Activated T-cell treated with anti-CD3 and anti-CD28 coated beads, Interleukin-2, amount 50 U/mL, for 72 hours (primary cell): ENCODE data around the gene FYB2. TPM values are rescaled to one million over a fixed set of nuclear protein-coding genes. Genes with fewer than 3 reads are reported as not detected.

Experiments
- ATAC-seq, 2 donors: fragments of 150-1000 bp; cut with Tn5 transposase; replicated peaks in 1 of 2; 2 replicates each; pipeline ENCODE4 v1.10.0; 2021; ENCODE audit warnings: moderate library complexity in 2 of 2, mild to moderate bottlenecking in 1 of 2
- DNase-seq, 2 donors: peaks; one replicate each; pipeline ENCODE4 v3.0.0; 2021 to 2022; ENCODE audit warnings: mixed read lengths in 1 of 2
- H3K27ac Mint-ChIP-seq: one replicate; pipeline ENCODE4 v1.8.0; 2022; ENCODE audit warnings: mild to moderate bottlenecking, moderate library complexity, mixed read lengths
- H3K27me3 Mint-ChIP-seq: one replicate; pipeline ENCODE4 v1.8.0; 2022; ENCODE audit warnings: low read depth, mixed read lengths
- H3K36me3 Mint-ChIP-seq, 2 donors: one replicate each; pipeline ENCODE4 v1.8.0; 2022; ENCODE audit warnings: mixed read lengths in 2 of 2, mild to moderate bottlenecking in 1 of 2; ENCODE audit not compliant: insufficient read depth in 2 of 2
- H3K4me1 Mint-ChIP-seq: one replicate; pipeline ENCODE4 v1.8.0; 2022; ENCODE audit warnings: low read depth, mixed read lengths
- H3K4me3 Mint-ChIP-seq, 2 donors: one replicate each; pipeline ENCODE4 v1.8.0; 2022; ENCODE audit warnings: mild to moderate bottlenecking in 2 of 2, mixed read lengths in 2 of 2, moderate library complexity in 2 of 2
- H3K9me3 Mint-ChIP-seq, 2 donors: one replicate each; pipeline ENCODE4 v1.8.0; 2022; ENCODE audit warnings: mixed read lengths in 2 of 2
- total RNA-seq, 2 donors: library from RNA; stranded (reverse); gene quantifications; one replicate each; pipeline ENCODE4 v1.2.3, GENCODE V29; 2022

The FYB2 gene
- total RNA-seq, 2 donors from 2014 or later: not detected

DNA sequence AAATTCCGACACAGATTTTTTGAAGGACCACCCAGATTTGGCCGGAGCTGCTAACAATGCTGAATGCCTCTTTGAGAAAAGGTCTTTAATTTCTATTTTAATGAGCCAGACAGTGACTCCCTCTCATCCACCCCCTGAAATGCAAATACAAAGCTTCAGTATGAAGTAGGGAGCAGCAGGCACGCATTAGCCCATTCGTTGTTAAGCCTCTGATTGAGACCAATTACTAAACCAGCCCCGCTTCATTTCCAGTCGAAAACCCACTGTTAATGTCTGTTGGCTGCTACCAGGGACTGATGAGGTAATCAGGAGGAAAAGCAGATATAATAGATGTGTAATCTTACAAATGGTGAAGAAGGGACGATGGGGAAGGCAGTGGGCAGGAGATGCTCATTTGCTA lies 30.5 kb upstream of the FYB2 start:
- DNase-seq: no peak
- Mint-ChIP-seq H3K27ac (no peak overlapping the region), H3K4me3 (no peak overlapping the region), H3K36me3 (no peaks in the 10 kb centered on the region), H3K9me3 (peaks cover 1% of the 10 kb centered on the region in 2 donors), H3K27me3 (peaks cover 20% of the 10 kb centered on the region), H3K4me1 (no peaks in the 10 kb centered on the region)
- ATAC-seq: no peak

DNA sequence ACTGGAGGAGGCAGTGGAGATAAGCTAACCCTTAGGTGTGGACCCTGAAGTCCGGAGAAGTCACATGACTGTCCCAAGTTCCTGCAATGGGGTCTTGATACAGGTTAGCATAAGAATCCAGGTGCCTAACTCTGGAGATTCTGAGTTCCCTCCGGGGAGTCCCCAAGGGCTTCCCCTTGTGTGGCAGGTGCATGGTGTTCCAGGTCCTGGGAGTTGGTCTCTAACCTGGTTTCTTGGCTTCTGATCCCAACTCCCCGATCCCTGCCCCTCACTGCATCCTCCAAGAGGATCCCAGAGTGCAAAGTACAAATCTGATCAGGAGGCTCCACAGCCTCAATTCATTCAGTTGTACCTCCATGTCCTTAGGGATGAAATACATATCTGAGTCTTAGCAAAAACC lies 26.1 kb upstream of the FYB2 start:
- H3K27me3 Mint-ChIP-seq: peaks cover 6% of the 10 kb centered on the region
- no peaks in the 10 kb centered on the region for H3K4me1 Mint-ChIP-seq
- ATAC-seq (no peak), DNase-seq (no peak)
- no peak overlapping the region for H3K27ac Mint-ChIP-seq
- H3K36me3 Mint-ChIP-seq: no peaks in the 10 kb centered on the region
- no peak overlapping the region for H3K4me3 Mint-ChIP-seq
- H3K9me3 Mint-ChIP-seq: peaks cover 1% of the 10 kb centered on the region in 2 donors

DNA sequence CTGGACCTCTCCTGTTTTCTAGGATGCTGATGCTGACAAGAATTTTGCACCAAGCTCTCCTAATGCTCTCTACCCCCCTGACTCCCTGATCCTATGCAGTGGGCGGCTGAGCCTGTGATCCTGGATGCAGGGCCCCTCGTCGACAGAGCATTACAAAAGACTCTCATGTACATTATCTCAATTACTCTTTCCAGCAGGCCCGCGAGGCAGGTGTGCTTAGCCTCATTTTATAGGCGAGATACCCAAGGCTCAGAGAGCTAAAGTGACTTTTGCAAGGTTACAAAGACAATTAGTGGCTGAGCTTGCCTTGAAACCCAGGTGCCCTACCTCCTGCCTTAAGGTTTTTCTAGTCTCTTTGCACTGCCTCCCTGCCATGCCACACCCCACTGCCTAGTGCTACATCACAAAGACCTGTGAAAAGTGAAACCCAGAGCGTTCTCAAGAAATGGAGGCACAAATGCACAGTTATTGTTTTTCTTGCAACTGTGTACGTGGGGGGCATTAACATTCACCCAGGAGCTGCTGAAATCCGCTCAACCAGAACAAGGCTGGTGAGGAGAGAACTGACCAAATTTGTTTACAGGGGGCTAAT lies 25.4 kb upstream of the FYB2 start:
- H3K4me3 Mint-ChIP-seq: no peak overlapping the region
- no peak overlapping the region for H3K27ac Mint-ChIP-seq
- peaks cover 6% of the 10 kb centered on the region for H3K27me3 Mint-ChIP-seq
- H3K9me3 Mint-ChIP-seq: peaks cover 1% of the 10 kb centered on the region in 2 donors
- no peaks in the 10 kb centered on the region for H3K4me1 Mint-ChIP-seq
- no peaks in the 10 kb centered on the region for H3K36me3 Mint-ChIP-seq
- ATAC-seq (no peak), DNase-seq (no peak)

DNA sequence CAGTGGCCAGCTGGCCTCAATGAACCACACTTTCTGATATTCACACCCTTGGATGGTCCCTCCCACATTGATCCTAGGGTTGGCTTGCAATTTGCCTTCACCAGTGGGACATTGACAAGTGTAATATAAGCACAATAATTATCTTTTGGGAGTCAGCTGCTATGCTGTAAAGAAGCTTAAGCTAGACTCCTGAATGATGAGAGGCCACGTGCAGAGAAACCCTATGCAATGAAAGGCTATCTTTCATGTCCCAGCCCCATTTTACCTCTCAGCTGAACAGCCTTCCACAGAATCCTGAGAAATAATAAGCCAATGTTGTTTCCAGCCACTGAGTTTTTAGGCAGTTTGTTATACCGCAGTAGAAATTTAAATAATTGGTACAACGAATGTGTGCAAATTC lies 24.3 kb upstream of the FYB2 start:
- H3K27me3 Mint-ChIP-seq: peaks cover 6% of the 10 kb centered on the region
- ATAC-seq: no peak
- H3K4me1 Mint-ChIP-seq: no peaks in the 10 kb centered on the region
- peaks cover 1% of the 10 kb centered on the region in 2 donors for H3K9me3 Mint-ChIP-seq
- H3K27ac Mint-ChIP-seq: no peak overlapping the region
- DNase-seq: no peak
- no peak overlapping the region for H3K4me3 Mint-ChIP-seq
- no peaks in the 10 kb centered on the region for H3K36me3 Mint-ChIP-seq

DNA sequence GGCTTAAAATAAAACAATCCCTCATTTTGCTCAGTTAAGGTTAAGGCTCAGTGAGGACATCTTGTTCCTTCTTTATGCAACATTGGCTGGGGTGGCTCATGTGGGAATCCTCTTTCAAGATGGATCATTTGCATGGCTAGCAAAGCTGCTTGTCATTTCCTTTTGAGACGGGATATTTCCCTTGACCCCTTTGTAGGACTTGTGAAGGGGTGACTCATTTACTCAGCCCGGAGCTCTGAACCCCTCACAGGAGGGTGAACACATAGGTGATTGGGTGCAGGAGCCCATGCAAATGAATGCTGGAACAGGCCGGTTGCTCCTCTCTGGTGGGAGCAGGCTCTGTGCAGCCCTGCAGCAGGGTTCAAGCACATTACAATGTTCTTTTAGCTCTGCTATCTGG lies 19.6 kb upstream of the FYB2 start:
- H3K4me3 Mint-ChIP-seq: no peak overlapping the region

DNA sequence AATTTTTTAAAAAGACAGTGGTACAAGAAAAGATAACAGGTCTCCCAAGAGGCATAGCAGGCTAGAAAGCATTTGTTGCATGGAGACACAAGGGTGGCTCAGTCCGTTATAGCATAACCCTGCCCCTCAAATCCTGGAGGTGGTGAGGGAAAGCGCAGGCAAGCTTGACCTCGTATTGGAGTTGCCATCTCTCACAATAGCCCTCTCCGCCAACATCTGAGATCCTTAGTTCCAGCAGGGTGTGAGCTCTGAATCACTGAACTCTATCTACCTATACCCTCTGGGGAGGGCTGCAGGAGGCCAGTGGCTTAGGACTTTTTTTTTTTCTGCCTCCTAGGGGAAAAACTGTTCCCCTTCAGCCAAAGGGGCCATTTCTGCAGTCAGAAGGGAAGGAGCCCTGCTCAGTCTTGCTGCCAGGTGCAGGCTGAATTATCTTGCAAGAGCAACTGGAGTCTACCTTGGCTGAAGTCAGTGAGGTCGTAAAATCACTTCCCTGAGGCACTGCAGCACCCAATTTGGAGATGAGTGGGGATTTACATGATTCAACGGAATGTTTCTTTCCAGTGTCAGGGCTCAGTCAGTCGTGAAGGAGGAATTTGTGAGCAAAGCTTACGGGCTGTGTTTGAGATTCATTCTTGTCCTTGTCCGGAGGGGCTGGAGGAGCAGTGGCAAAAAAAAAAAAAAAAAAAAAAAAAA lies 18.2 kb upstream of the FYB2 start:
- no peak for ATAC-seq
- Mint-ChIP-seq H3K27ac (no peak overlapping the region), H3K36me3 (no peaks in the 10 kb centered on the region), H3K9me3 (no peaks in the 10 kb centered on the region), H3K27me3 (no peaks in the 10 kb centered on the region), H3K4me1 (no peaks in the 10 kb centered on the region), H3K4me3 (no peak overlapping the region)
- no peak for DNase-seq

More for the DNA sequence above, 19.6 kb upstream of the FYB2 start:
- DNase-seq: no peak
- no peak overlapping the region for H3K27ac Mint-ChIP-seq
- no peaks in the 10 kb centered on the region for H3K4me1 Mint-ChIP-seq
- no peaks in the 10 kb centered on the region for H3K9me3 Mint-ChIP-seq
- no peak for ATAC-seq
- H3K27me3 Mint-ChIP-seq: no peaks in the 10 kb centered on the region
- no peaks in the 10 kb centered on the region for H3K36me3 Mint-ChIP-seq

DNA sequence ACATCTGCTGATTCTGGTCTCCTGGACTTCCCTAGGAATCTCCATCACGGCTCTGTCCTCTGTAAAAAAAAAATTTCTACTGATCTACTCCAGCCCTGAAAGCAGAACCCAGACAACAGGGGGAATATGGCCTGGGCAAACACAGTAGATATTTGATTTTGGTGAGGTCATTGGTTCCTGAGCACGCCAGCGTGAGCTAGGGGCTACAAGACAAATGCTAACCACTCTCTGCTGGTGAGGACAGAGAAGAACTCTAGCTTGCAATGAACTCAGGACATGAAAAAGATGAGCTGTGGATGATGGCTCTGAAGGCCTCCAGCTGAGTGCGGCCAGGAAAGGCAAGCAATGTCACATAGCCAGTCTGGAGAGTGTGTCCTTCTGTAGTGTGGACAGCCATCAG lies 17.2 kb upstream of the FYB2 start:
- Mint-ChIP-seq H3K27ac (no peak overlapping the region), H3K4me3 (no peak overlapping the region), H3K9me3 (no peaks in the 10 kb centered on the region), H3K4me1 (peaks cover 6% of the 10 kb centered on the region), H3K36me3 (no peaks in the 10 kb centered on the region), H3K27me3 (peaks cover 5% of the 10 kb centered on the region)
- ATAC-seq: no peak
- no peak for DNase-seq

DNA sequence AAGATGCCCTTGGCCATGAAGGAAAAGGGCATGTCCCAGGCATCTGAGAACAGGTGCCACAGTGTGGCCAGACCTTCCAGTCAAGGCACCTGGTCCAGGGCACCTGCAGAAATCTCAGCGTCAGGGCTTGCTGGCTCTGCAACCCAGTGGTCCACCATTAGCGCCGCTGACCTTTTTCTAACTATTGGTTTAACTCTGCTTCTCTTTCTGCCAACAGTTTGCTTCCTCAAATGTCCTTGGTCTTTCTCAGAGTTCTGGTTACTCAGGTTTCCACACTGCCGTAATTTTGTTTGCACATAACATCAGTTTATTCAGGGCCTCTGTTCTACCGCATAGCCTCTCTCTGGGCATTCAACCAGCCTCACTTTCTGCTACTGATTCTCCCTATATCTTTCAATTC lies 16.5 kb upstream of the FYB2 start:
- Mint-ChIP-seq H3K9me3 (no peaks in the 10 kb centered on the region), H3K36me3 (no peaks in the 10 kb centered on the region), H3K4me1 (peaks cover 6% of the 10 kb centered on the region), H3K4me3 (no peak overlapping the region), H3K27ac (no peak overlapping the region), H3K27me3 (peaks cover 6% of the 10 kb centered on the region)
- ATAC-seq: no peak
- no peak for DNase-seq

DNA sequence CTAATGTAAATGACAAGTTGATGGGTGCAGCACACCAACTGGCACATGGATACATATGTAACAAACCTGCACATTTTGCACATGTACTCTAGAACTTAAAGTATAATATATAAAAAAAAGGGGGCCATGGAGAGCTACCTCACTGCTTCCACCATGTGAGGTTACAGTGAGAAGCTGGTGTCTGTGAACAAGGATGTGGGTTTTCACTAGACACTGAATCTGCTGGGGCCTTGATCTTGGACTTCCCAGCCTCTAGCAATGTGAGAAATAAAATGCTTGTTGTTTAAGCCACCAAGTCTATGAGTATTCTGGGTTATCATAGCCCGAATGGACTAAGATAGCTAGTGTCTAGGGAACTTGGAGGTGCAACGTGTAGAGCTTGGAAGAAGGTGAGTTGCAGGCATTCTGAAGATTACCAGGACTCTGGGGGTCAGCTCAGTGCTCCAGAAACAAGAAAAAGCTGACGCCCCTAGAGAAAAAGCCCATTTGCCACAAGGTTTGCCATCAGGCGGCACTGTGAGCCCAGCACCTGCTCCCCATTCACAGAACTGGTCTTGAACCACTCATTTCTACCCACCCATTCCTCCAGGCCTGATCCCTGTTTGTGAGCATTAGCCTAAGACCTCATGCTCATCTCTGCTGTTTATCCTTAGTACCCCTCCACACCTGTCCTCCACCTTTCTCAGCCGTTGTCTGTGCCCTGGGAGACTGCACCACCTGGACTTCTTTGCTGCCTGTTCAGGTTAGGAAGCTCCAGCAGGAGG lies 15.1 kb upstream of the FYB2 start:
- Mint-ChIP-seq H3K27ac (no peak overlapping the region), H3K9me3 (no peaks in the 10 kb centered on the region), H3K4me3 (no peak overlapping the region), H3K4me1 (peaks cover 6% of the 10 kb centered on the region), H3K36me3 (no peaks in the 10 kb centered on the region), H3K27me3 (peaks cover 9% of the 10 kb centered on the region)
- DNase-seq: no peak
- ATAC-seq: no peak

DNA sequence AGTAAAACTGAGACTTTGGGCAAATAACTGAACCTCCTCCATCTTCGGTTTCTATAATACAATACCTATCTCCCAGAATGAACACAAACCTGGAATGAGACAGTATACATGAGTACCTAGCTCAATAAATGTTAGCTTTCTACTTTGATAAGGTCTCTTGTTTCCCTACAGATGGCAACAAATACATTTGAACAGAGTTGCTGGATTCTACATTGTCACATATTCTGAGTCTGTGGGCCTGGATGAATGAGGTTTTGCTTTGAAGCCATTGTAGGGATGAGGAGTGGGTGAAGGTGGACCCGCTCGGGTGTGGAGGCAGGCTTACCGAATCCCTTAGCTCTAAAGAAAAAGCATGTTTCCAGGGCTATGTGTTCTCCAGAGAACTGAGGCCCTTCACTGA lies 13.9 kb upstream of the FYB2 start:
- DNase-seq (no peak), ATAC-seq (no peak)
- no peak overlapping the region for H3K4me3 Mint-ChIP-seq
- H3K4me1 Mint-ChIP-seq: peaks cover 6% of the 10 kb centered on the region
- H3K9me3 Mint-ChIP-seq: no peaks in the 10 kb centered on the region
- no peak overlapping the region for H3K27ac Mint-ChIP-seq
- peaks cover 19% of the 10 kb centered on the region for H3K27me3 Mint-ChIP-seq
- H3K36me3 Mint-ChIP-seq: no peaks in the 10 kb centered on the region

DNA sequence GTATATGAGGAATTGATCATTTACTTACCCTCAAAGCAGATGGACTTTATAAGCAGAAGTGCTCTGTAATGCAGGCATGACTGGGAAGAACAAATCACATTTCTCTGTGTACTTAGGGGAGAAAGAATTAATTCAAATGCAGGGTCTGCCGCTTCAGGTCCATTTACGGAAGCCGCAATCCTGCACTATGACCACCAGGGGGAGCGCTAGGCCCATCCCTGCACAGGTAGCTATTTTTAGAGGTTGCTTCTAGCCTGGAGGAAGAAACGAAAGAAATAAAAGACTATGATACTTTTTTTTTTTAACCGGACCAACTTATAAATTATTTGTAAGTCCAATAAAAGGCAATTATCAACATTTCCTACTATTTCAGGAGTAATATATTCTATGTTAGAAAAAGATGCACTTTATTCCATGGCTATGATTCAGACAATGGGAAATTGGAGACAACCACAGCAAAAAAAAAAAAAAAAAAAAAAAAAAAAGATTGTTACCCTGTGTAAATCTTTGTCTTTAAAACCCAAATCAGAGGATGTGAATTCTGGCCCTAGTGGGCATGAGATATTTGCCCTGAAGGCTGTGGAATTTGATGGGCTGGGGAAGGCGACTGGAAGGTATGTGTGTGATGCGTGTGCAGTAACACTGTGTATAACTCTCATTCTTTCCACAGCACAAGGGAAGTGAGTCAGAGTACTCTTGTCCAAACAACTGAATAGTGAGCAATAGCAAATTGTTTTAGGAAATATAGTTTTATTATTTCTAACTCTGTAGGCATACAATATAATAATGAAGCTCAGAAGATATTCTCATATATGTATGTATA lies 12.9 kb upstream of the FYB2 start:
- DNase-seq: peak; percentile 55 to 71
- Mint-ChIP-seq H3K4me3 (no peak overlapping the region), H3K4me1 (peaks cover 6% of the 10 kb centered on the region), H3K27me3 (peaks cover 19% of the 10 kb centered on the region), H3K36me3 (no peaks in the 10 kb centered on the region), H3K9me3 (no peaks in the 10 kb centered on the region), H3K27ac (no peak overlapping the region)
- ATAC-seq: peak; percentile 45 to 64

DNA sequence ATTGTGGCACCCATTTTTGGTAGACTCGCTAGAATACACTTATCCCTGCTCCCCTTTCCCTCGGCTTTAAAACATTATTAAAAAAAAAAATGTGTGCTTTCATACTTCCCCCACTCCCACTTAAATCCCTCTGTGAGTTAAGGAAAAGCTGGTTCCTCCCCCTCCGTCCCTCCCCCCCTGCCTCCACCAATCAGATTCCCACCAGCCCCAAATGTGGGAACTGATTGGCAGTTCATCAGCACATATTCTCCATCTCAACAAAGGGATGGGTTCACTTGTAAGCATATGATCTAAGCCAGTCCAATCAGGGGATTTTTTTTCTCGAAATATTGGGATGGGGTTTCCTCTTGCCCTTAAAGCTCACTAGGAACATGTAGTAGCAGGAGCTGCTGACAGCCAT lies 10.8 kb upstream of the FYB2 start:
- Mint-ChIP-seq H3K27ac (no peak overlapping the region), H3K36me3 (no peaks in the 10 kb centered on the region), H3K4me1 (peaks cover 6% of the 10 kb centered on the region), H3K4me3 (no peak overlapping the region), H3K9me3 (no peaks in the 10 kb centered on the region), H3K27me3 (peaks cover 26% of the 10 kb centered on the region)
- DNase-seq (no peak), ATAC-seq (no peak)

DNA sequence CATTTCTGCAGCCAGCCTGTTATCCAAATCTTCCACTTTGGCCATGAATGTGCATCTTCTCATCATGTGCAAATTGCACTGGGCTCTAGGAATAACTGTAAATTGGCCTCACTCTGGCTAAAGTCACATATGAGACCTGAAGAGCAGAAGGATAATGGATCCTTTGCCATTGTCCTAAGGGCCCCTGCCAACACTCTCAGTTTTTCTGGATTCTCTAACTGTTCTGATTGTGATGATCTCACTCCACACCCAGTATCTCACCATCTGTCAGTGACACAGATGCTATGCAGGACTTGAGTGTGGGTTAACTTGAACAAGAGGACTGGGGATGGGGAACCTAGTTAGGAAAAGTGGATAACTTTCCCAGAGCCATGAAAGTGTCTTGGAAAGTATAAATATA lies 8.5 kb upstream of the FYB2 start:
- no peaks in the 10 kb centered on the region for H3K36me3 Mint-ChIP-seq
- no peaks in the 10 kb centered on the region for H3K9me3 Mint-ChIP-seq
- H3K4me3 Mint-ChIP-seq: no peak overlapping the region

More for the DNA sequence above, 8.5 kb upstream of the FYB2 start:
- Mint-ChIP-seq H3K27ac (no peak overlapping the region), H3K27me3 (peaks cover 31% of the 10 kb centered on the region), H3K4me1 (peaks cover 6% of the 10 kb centered on the region)
- ATAC-seq: no peak
- DNase-seq: no peak
